GM12873 (cell line): Measurements from ENCODE around the gene PORCN.

Experiments used
- CTCF ChIP-seq: IDR thresholded peaks from 2 replicates; pipeline ENCODE4 v1.5.1; 2012; ENCODE audit warnings: low read depth, mild to moderate bottlenecking, moderate library complexity, low read length, control low read depth; ENCODE audit not compliant: insufficient read depth; ENCODE audit errors: missing control alignments

The PORCN gene

GRCh38 chrX:48489296-48489695 lies 19.5 kb upstream of the PORCN start:
- no peak for TF ChIP-seq CTCF

- no peak for TF ChIP-seq CTCF
Observed at GRCh38 chrX:48489892-48490291, 18.9 kb upstream of the PORCN start.

- no peak for TF ChIP-seq CTCF
Observed at GRCh38 chrX:48490661-48491060, 18.1 kb upstream of the PORCN start.

- no peak for TF ChIP-seq CTCF
Observed at GRCh38 chrX:48491809-48492208, 17.0 kb upstream of the PORCN start.

DNA sequence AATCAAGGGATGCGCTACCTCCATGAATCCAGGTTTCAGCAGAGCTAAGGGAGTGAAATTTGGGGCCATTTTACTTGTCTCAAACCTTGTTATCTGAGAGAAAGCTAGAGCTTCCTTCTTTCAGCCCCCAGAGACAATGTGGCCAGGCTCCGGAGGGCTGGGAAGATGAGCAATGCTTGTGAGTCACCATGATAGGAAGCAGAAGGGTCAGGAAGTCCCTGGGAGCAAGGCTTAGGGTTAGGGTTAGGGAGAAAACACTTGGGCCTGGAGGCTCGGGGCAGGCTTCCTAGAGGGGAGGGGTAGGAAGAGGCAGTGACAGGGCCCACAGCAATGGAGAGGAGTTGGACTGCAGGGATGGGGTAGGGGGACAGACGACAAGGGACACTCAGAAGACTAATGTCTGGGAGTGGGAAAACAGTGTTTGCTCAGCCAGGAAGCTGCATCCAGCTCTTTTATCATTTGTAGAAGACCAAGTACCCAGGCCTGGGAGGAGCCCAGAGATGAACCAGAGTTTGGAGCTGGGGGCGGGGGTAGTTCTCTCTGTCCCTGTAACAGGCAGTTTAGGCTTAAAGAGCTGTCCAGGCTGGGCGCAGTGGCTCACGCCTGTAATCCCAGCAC lies 16.4 kb upstream of the PORCN start:
- TF ChIP-seq CTCF = no peak

DNA sequence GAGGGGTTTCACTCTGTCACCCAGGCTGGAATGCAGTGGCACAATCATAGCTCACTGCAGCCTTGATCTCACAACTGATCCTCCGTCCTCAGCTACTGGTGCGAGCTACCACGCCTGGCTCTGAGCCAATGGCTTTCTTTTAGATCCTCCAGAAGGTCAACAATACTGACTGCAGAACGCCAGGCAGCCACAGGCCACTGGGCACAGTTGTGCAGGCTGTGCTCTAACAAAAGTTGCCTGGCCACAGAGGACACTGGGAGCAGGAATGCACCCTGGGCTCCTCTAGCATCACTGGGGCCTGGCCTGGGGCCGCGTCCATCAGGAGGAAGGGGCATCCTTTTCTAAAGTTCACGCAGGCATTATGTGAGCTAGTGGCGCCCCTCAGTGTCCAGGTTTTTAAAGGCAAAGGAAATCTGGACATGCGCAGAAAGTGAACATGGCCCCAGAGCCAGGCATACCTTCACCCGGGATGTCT lies 14.9 kb upstream of the PORCN start:
- peak; percentile 16 for TF ChIP-seq CTCF

GRCh38 chrX:48496660-48497059 lies 12.1 kb upstream of the PORCN start:
- no peak for TF ChIP-seq CTCF
